BE2C (cell line): Measurements from ENCODE around the gene SMG5.

Experiments used
- DNase-seq: peaks from one replicate; pipeline ENCODE4 v3.0.0-alpha.2; 2020
- H3K27me3 ChIP-seq: fragments of 250-450 bp; sonication (Bioruptor Pico); 2 replicates; pipeline ENCODE4 v1.5.1; 2020; ENCODE audit warnings: mild to moderate bottlenecking
- H3K36me3 ChIP-seq: fragments of 250-450 bp; sonication (Bioruptor Pico); 2 replicates; pipeline ENCODE4 v1.5.1; 2020; ENCODE audit warnings: mild to moderate bottlenecking
- H3K4me1 ChIP-seq: fragments of 250-450 bp; sonication (Bioruptor Pico); 2 replicates; pipeline ENCODE4 v1.5.1; 2020
- H3K4me3 ChIP-seq: 2 replicates; pipeline ENCODE4 v1.5.1; 2011; ENCODE audit warnings: low read depth, low read length
- H3K9me3 ChIP-seq: fragments of 250-450 bp; sonication (Bioruptor Pico); 2 replicates; pipeline ENCODE4 v1.5.1; 2020
- TF ChIP-seq, protein P1 (sequence below): IDR thresholded peaks from 2 replicates; pipeline ENCODE4 v1.5.1; 2012; ENCODE audit warnings: mild to moderate bottlenecking, low read depth, low read length

The SMG5 gene

DNA sequence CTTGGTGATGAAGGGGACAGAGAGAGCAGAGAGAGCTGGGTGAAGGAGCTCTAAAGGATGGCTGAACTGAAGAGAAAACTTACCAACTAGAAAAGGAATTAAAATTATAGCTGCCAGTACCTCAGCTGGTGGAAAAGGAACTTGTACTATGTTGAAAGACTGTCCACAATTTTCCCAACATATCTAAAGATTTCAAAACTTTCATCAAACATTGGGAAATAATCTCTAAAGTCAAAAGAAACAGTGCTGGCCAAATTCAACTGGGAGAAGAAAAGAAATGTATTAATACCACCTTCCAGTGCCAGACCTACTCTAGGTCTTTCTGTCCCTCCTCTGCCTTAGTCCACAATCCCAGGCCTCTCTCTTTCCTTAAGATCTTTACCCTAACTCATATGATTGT, 6.1 kb downstream of the SMG5 start:
- H3K9me3 ChIP-seq, result no peaks in the 10 kb centered on the region
- DNase-seq, result no peak
- TF ChIP-seq, protein P1, sequence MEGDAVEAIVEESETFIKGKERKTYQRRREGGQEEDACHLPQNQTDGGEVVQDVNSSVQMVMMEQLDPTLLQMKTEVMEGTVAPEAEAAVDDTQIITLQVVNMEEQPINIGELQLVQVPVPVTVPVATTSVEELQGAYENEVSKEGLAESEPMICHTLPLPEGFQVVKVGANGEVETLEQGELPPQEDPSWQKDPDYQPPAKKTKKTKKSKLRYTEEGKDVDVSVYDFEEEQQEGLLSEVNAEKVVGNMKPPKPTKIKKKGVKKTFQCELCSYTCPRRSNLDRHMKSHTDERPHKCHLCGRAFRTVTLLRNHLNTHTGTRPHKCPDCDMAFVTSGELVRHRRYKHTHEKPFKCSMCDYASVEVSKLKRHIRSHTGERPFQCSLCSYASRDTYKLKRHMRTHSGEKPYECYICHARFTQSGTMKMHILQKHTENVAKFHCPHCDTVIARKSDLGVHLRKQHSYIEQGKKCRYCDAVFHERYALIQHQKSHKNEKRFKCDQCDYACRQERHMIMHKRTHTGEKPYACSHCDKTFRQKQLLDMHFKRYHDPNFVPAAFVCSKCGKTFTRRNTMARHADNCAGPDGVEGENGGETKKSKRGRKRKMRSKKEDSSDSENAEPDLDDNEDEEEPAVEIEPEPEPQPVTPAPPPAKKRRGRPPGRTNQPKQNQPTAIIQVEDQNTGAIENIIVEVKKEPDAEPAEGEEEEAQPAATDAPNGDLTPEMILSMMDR, result no peak
- H3K4me3 ChIP-seq, result no peak overlapping the region
- peaks cover 5% of the 10 kb centered on the region; the same call in 1 of the 2 replicates for H3K4me1 ChIP-seq
- H3K36me3 ChIP-seq, result peaks cover 95% of the 10 kb centered on the region
- no peaks in the 10 kb centered on the region for H3K27me3 ChIP-seq

DNA sequence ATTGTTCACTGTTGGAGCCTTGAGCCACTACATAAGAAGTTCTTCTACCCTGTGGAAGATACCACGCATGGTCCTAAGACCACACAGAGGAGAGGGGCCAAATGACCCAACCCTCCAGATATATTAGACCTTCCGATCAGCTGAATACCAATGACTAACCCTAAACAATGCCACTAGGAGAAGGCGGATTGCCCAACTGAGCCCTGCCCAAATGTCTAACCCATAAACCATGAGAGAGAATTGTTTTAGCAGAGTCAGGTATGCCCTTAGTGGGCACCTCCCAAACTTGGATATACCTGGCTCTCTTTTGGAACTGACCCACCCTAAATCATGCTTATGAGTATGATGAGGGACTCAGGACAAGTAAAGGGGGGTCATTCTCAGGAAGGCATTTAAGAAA, 12.3 kb downstream of the SMG5 start:
- Histone ChIP-seq H3K4me3 (no peak overlapping the region), H3K9me3 (no peaks in the 10 kb centered on the region), H3K27me3 (no peaks in the 10 kb centered on the region), H3K36me3 (peaks cover 97% of the 10 kb centered on the region), H3K4me1 (no peaks in the 10 kb centered on the region)
- TF ChIP-seq, protein P1, result no peak
- no peak for DNase-seq

DNA sequence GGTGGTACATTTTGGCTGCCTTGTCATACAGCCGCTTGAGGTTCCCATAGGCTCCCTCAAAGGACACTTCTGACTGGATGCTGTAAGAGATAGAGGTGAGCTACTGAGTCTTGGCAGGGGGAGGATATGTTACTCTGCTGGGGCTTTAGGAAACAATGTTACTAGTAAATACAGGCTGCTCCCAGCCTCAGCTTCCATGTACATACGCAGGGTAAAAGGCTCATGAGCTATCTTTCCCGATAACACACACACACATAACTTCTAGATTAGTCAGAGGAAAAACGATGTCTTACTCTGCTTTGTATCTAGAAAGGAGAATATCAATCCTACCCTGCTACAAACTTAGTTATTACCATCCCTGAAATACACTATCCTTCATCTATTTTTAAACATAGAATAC, 14.3 kb downstream of the SMG5 start:
- H3K4me1 ChIP-seq, result no peaks in the 10 kb centered on the region
- H3K4me3 ChIP-seq, result no peak overlapping the region
- DNase-seq, result no peak
- H3K9me3 ChIP-seq, result no peaks in the 10 kb centered on the region
- no peaks in the 10 kb centered on the region for H3K27me3 ChIP-seq
- TF ChIP-seq, protein P1, result no peak
- peaks cover 96% of the 10 kb centered on the region for H3K36me3 ChIP-seq

DNA sequence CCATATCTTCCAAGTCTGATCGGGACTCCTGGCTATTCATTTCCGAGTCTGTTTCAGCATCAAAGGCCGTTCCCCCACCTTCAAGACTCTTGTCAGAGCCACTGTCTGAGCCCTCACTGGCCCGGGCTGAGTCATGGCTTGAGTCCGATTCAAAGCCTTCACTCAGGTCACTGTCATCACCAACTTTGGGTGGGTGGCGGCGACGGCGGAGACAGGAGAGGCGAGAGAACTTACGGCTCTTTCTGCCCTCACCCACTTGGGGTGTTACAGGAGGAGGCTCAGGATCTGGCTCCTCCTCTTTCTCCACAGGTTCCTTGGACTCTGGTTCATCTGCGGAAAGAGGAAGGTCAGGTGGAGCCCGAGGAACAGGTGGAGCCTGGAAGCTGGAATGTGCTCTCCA, 16.6 kb downstream of the SMG5 start:
- Histone ChIP-seq H3K9me3 (no peaks in the 10 kb centered on the region), H3K36me3 (peaks cover 94% of the 10 kb centered on the region), H3K4me3 (no peak overlapping the region), H3K27me3 (no peaks in the 10 kb centered on the region), H3K4me1 (no peaks in the 10 kb centered on the region; the same call in 1 of the 2 replicates)
- DNase-seq, result no peak
- TF ChIP-seq, protein P1, result no peak

DNA sequence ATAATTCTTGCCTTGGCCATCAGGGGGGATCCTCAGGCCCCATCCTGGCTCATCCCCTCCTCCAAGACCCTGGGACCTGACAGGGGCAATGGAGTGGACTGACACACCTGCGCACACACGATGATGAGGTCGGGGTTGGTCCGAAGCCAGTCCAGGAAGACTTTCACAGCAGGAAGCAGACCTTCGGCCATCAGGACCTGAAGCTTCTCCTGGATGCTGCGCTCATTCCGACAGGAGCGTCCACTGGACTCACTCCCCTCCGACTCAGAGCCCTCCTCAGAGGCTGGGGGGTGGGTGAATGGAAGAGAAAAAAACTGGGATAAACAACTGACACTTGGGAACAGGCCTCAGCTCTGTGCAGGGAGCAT, 19.4 kb downstream of the SMG5 start:
- H3K9me3 ChIP-seq, result no peaks in the 10 kb centered on the region
- H3K4me3 ChIP-seq, result no peak overlapping the region
- no peak for DNase-seq

DNA sequence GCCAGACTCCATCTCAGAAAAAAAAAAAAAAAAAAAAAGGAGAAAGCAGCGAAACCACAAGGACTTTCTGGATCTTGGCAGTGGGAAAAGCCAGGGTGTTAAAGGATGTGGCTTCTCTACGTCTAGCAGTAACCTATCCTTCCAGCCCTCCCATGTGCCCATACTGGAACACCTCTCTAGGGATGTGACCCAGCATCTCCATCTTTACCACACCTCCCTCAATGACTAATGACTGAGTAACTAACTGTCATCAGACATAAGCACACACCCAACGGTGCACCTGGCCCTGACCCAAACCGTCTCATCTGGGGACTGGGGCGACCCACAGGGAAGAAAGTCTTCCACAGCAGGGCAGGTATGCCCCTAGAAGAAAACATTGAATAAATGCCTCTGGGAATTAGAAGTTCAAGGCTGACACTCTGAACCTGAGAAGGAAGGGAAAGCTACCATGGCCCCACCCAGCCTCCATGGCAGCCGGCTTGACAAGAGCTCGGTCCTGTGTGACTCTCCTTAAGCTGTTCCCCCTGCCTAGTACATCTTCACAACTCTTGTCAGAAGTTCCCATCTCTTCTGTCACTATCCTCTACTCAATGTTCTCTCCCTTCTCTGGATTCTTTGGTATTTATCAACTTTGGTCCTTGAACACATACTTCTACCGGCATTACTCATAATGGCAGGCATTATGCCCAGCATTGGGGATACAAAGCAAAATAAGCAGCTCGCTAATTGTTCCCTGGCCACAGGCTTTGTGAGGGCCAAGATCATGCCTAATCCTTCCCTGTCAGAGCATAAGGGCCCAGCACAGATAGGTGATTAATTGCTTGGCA, 20.0 kb downstream of the SMG5 start:
- no peak for DNase-seq
- H3K9me3 ChIP-seq, result no peaks in the 10 kb centered on the region
- TF ChIP-seq, protein P1, result no peak
- no peaks in the 10 kb centered on the region for H3K27me3 ChIP-seq
- H3K4me3 ChIP-seq, result no peak overlapping the region
- peaks cover 94% of the 10 kb centered on the region for H3K36me3 ChIP-seq
- H3K4me1 ChIP-seq, result peaks cover 14% of the 10 kb centered on the region

More for the DNA sequence above, 19.4 kb downstream of the SMG5 start:
- H3K27me3 ChIP-seq, result no peaks in the 10 kb centered on the region
- peaks cover 94% of the 10 kb centered on the region for H3K36me3 ChIP-seq
- peaks cover 8% of the 10 kb centered on the region for H3K4me1 ChIP-seq
- TF ChIP-seq, protein P1, result no peak
